ENCODE data around the gene BMP8B. TPM values are rescaled to one million over a fixed set of nuclear protein-coding genes. Genes with fewer than 3 reads are reported as not detected.

BMP8B gene
- total and polyA plus RNA-seq, 2 of the 8 experiments (the other 6 are each of a cell fraction or from before 2014, with no cell fraction given), result 0.37 to 0.50 TPM

DNA sequence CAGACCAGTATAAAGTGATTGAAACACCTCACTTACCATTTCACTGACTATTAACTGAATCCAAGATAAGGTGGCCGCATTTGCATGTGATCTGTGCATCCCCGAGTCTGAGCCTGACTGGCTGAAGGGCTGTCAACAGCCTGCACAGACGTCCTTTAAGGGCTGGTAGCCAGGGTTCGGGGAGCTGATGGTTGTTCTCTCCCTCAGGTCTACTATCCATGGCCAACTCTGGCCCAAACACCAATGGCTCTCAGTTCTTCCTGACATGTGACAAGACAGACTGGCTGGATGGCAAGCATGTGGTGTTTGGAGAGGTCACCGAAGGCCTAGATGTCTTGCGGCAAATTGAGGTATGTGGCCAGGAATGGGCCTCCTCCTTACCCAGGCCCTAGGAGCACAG lies 36.0 kb downstream of the BMP8B start (continued):
- TF ChIP-seq NRF1 (IDR thresholded peaks at IDR 0.05; ENCODE audit: low read depth, low read length) (no peak), EP300 (IDR thresholded peaks at IDR 0.05; ENCODE audit: borderline replicate concordance in 1 of 2, low read depth in 2 of 2, low read length in 2 of 2) (no peak), HDAC2 (IDR thresholded peaks at IDR 0.05; ENCODE audit: borderline replicate concordance in 1 of 2, low read depth in 2 of 2, low read length in 2 of 2) (no peak), POU5F1 (IDR thresholded peaks at IDR 0.05; ENCODE audit: low read depth, low read length) (no peak)
